H1 (cell line): Measurements from ENCODE around the gene EPSTI1. TPM values are rescaled to one million over a fixed set of nuclear protein-coding genes. Genes with fewer than 3 reads are reported as not detected.

Experiments
- YY1 ChIP-seq: IDR thresholded peaks from 2 replicates; pipeline ENCODE4 v1.6.1; 2011; ENCODE audit warnings: low read depth, mild to moderate bottlenecking, low read length
- polyA plus RNA-seq, 7 experiments: library from polyadenylated mRNA; depleted of rRNA in 3 of 7; stranded (reverse) in 5 of 7; unstranded in 2 of 7; fragments of >200 nt in 5 of 7; fragments of 200-250 nt in 2 of 7; gene quantifications; 1 replicate in 5 of 7; 2 replicates in 1 of 7; 4 replicates in 1 of 7; pipeline versions ENCODE4 v1.2.1 to v1.2.3, GENCODE V29; 2011 to 2013; ENCODE audit warnings: missing spikeins in 2 of 7, mixed read lengths in 2 of 7
- total RNA-seq: library from RNA; stranded (reverse); fragmentation: NEBNext Ultra II Directional; extraction: Animal tissue kit (Norgen Biotek cat#: 25700); gene quantifications from 2 replicates; pipeline ENCODE4 v1.2.1, GENCODE V29; 2021

The EPSTI1 gene
- total and polyA plus RNA-seq, 2 of the 8 experiments (the other 6 are each of a cell fraction or from before 2014, with no cell fraction given), result 0.23 to 0.37 TPM

DNA sequence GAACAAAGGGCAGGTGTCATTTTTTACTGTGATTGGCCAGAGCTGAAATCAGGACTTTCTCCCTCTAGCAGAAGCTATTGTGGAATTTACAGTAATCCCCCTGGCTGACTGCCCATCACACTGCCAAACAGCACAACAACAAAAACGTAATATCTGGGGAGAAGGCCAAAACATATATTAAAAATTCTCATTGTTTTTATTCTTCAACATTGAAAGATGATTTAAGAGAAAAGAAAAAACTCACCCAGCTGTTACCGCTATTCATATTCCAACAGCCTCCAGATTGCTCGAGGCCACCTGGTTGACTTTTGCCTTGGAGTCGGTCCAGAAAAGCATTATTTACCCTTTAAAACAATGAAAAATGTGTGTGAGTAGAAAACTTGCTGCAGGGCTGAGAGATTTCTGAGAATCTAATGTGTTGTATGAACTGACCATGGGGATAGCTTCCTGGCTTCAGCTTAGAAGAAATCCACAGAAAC, 97.2 kb downstream of the EPSTI1 start (continued):
- TF ChIP-seq YY1, result no peak
